Esophagus mucosa (tissue), 1 donor: ENCODE data around the gene RAC3. TPM values are rescaled to one million over a fixed set of nuclear protein-coding genes. Genes with fewer than 3 reads are reported as not detected.

Experiments used
- ATAC-seq: fragments of 200-7000 bp; cut with Tn5 transposase; one replicate; pipeline ENCODE4 v1.9.1; 2020
- total RNA-seq: library from RNA; stranded (reverse); gene quantifications from one replicate; pipeline ENCODE4 v1.2.4, GENCODE V29; 2023
- donor health status: DM: yes; HTN: yes; CAD: no.

RAC3 gene
- total RNA-seq, 1 donor from 2014 or later, result 6.2 TPM

GRCh38 chr17:82013341-82013740 is 18.1 kb upstream of the RAC3 start:
- peak; percentile 46 for ATAC-seq

- no peak for ATAC-seq
These were observed 17.6 kb upstream of the RAC3 start for GRCh38 chr17:82013772-82014321.

GRCh38 chr17:82014432-82014831 is 17.0 kb upstream of the RAC3 start:
- peak; percentile 53 for ATAC-seq

- no peak for ATAC-seq
These were observed 16.5 kb upstream of the RAC3 start for GRCh38 chr17:82014971-82015310.

GRCh38 chr17:82015311-82015971 is 16.0 kb upstream of the RAC3 start:
- ATAC-seq, result no peak

- no peak for ATAC-seq
These were observed 15.2 kb upstream of the RAC3 start for GRCh38 chr17:82016061-82016874.

- no peak for ATAC-seq
These were observed 14.5 kb upstream of the RAC3 start for GRCh38 chr17:82016875-82017459.

- ATAC-seq, result no peak
These were observed 13.8 kb upstream of the RAC3 start for GRCh38 chr17:82017612-82018151.

GRCh38 chr17:82018152-82018988 is 13.1 kb upstream of the RAC3 start:
- no peak for ATAC-seq

GRCh38 chr17:82018989-82019689 is 12.3 kb upstream of the RAC3 start:
- ATAC-seq, result no peak

GRCh38 chr17:82019690-82020571 is 11.5 kb upstream of the RAC3 start:
- ATAC-seq, result no peak

GRCh38 chr17:82020572-82021106 is 10.8 kb upstream of the RAC3 start:
- ATAC-seq, result no peak

GRCh38 chr17:82021107-82021899 is 10.2 kb upstream of the RAC3 start:
- ATAC-seq, result peak; percentile 3

GRCh38 chr17:82021900-82022309 is 9.6 kb upstream of the RAC3 start:
- no peak for ATAC-seq

- ATAC-seq, result no peak
These were observed 9.0 kb upstream of the RAC3 start, which contains the start of gene CENPX for GRCh38 chr17:82022310-82022980. TSS of gene CENPX (minus strand) at chr17:82022878. CDS start at chr17:82022861, 17 bp downstream.

GRCh38 chr17:82022981-82023446 is 8.5 kb upstream of the RAC3 start, which contains the start of gene LRRC45:
TSS of gene LRRC45 (plus strand) at chr17:82023305. CDS start at chr17:82023644, 339 bp downstream.
- ATAC-seq, result peak; percentile 95

GRCh38 chr17:82023447-82024241 is 7.8 kb upstream of the RAC3 start:
- peak; percentile 0 for ATAC-seq

GRCh38 chr17:82024859-82025258 is 6.6 kb upstream of the RAC3 start:
- no peak for ATAC-seq
